NCI-H774 (cell line): ENCODE results near the gene MT1A.
A peak's percentile ranks its signal among the peaks of the same experiment; 100 is the strongest.

ENCODE experiments used
- DNase-seq: peaks from one replicate; lab custom pipeline; 2025; lab: John Stamatoyannopoulos, UW

MT1A gene

GRCh38 chr16:56679818-56680217, 41.4 kb downstream of the MT1A start:
- DNase-seq, result no peak

GRCh38 chr16:56681939-56682702, 43.7 kb downstream of the MT1A start, which contains the start of gene MT1X:
Gene MT1X, plus strand, starts transcription at chr16:56682470. Its CDS starts 71 bp downstream, at chr16:56682541.
- peak; percentile 89 for DNase-seq

- no peak for DNase-seq
These were observed 44.4 kb downstream of the MT1A start for GRCh38 chr16:56682703-56683397.

- DNase-seq, result no peak
These were observed 45.1 kb downstream of the MT1A start for GRCh38 chr16:56683424-56684172.

GRCh38 chr16:56684256-56684925, 45.9 kb downstream of the MT1A start:
- no peak for DNase-seq

GRCh38 chr16:56684926-56685590, 46.6 kb downstream of the MT1A start:
- DNase-seq, result no peak

- DNase-seq, result no peak
These were observed 48.3 kb downstream of the MT1A start for GRCh38 chr16:56686758-56687157.

- no peak for DNase-seq
These were observed 50.3 kb downstream of the MT1A start for GRCh38 chr16:56688762-56689161.

GRCh38 chr16:56689171-56689570, 50.7 kb downstream of the MT1A start:
- DNase-seq, result no peak
